CD4-positive, alpha-beta T cell (primary cell): ENCODE measurements around the gene PRKG1. TPM values are rescaled to one million over a fixed set of nuclear protein-coding genes. Genes with fewer than 3 reads are reported as not detected.

Experiments
- ATAC-seq: fragments of 200-7000 bp; cut with Tn5 transposase; one replicate; pipeline ENCODE4 v1.10.0; 2022; ENCODE audit warnings: mild to moderate bottlenecking; ENCODE audit not compliant: poor library complexity
- CTCF ChIA-PET: fragments of 350-600 bp; sonication (Branson Sonifier 250); formaldehyde crosslinking; loops from one replicate; lab custom pipeline; 2021; ENCODE audit warnings: antibody characterized with exemption, inconsistent platforms; lab: Charles Lee
- POLR2A ChIA-PET: fragments of 350-600 bp; sonication (Branson Sonifier 250); formaldehyde crosslinking; loops from one replicate; lab custom pipeline; 2021; ENCODE audit warnings: antibody characterized with exemption, inconsistent platforms; lab: Charles Lee
- DNase-seq, 14 experiments: peaks; one replicate each; pipeline ENCODE4 v3.0.0-alpha.2; 2013 to 2020; ENCODE audit warnings: mixed read lengths in 2 of 14
- H3K27ac ChIP-seq, 2 donors: one replicate each; pipeline versions ENCODE4 v1.5.1 to v1.7.0; 2013; ENCODE audit warnings: low read length in 2 of 2, low read depth in 1 of 2, mild to moderate bottlenecking in 1 of 2
- H3K27me3 ChIP-seq, 2 experiments: 1 replicate in 1 of 2; 2 replicates in 1 of 2; pipeline versions ENCODE4 v1.6.1 to v1.7.0; 2013; ENCODE audit warnings: low read length in 2 of 2, control low read depth in 1 of 2, mild to moderate bottlenecking in 1 of 2, moderate library complexity in 1 of 2; ENCODE audit not compliant: insufficient read depth in 2 of 2, control insufficient read depth in 1 of 2
- H3K36me3 ChIP-seq: one replicate; pipeline ENCODE4 v1.6.1; 2013; ENCODE audit warnings: low read length, control low read depth; ENCODE audit not compliant: insufficient read depth
- H3K4me1 ChIP-seq: one replicate; pipeline ENCODE4 v1.6.1; 2013; ENCODE audit warnings: low read length, control low read depth; ENCODE audit not compliant: insufficient read depth
- H3K4me3 ChIP-seq: one replicate; pipeline ENCODE4 v1.5.1; 2013; ENCODE audit warnings: mild to moderate bottlenecking, low read length, moderate library complexity
- H3K9me3 ChIP-seq, 2 experiments: 1 replicate in 1 of 2; 2 replicates in 1 of 2; pipeline versions ENCODE4 v1.6.1 to v1.7.0; 2013; ENCODE audit warnings: low read length in 2 of 2, mild to moderate bottlenecking in 2 of 2, control low read depth in 1 of 2, moderate library complexity in 1 of 2; ENCODE audit not compliant: control insufficient read depth in 1 of 2, insufficient read depth in 1 of 2
- H3K27ac Mint-ChIP-seq: one replicate; pipeline ENCODE4 v1.8.0; 2020; ENCODE audit warnings: mixed read lengths
- H3K27me3 Mint-ChIP-seq: one replicate; pipeline ENCODE4 v1.8.0; 2021; ENCODE audit warnings: mixed read lengths
- H3K36me3 Mint-ChIP-seq: one replicate; pipeline ENCODE4 v1.8.0; 2021; ENCODE audit warnings: low read depth, mixed read lengths
- H3K4me1 Mint-ChIP-seq: one replicate; pipeline ENCODE4 v1.8.0; 2021; ENCODE audit warnings: low read depth, mixed read lengths
- H3K4me3 Mint-ChIP-seq: one replicate; pipeline ENCODE4 v1.8.0; 2020; ENCODE audit warnings: mild to moderate bottlenecking, mixed read lengths
- H3K9me3 Mint-ChIP-seq: one replicate; pipeline ENCODE4 v1.8.0; 2020; ENCODE audit warnings: mixed read lengths
- intact Hi-C, 2 experiments: fragments of 100-400 bp; cut with DNase I in 1 of 2; cut with micrococcal nuclease in 1 of 2; formaldehyde crosslinking; loops; one replicate each; pipeline versions ENCODE4 v1.15.1 to v1.9.0; 2023 to 2025; cut with DNase I, micrococcal nuclease
- total RNA-seq, 174 experiments: library from RNA in 2 of 174; stranded (reverse) in 2 of 174; gene quantifications; one replicate each; pipeline ENCODE4 v1.2.3 and lab custom pipeline; 2021 to 2026
- TF ChIP-seq, protein P1 (sequence below): fragments of 200-600 bp; IDR thresholded peaks from one replicate; pipeline ENCODE4 v1.8.0; 2022; ENCODE audit warnings: antibody characterized with exemption, mild to moderate bottlenecking

The PRKG1 gene
- total RNA-seq, 2 experiments from 2014 or later, result 0.31 TPM; not detected in 1

DNA sequence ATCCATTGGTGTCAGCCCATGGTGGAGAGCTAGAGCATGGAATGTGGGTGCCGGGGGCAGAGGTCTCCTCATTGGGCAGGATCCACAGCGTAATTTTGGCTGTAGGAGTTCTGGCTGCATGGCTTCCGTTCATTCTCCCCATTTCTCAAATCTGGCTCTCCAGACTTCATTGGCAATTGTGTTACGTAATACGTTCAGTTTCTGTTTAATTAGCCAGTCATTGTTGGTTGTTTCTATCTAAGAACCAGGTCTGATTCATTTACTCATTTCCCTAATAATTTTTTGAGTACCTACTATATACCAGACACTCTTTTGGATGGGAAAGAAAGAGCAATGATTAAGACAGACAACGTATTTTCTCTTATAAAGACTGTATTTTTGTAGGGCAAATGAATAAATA lies 325.6 kb downstream of the PRKG1 start:
- TF ChIP-seq, protein P1, sequence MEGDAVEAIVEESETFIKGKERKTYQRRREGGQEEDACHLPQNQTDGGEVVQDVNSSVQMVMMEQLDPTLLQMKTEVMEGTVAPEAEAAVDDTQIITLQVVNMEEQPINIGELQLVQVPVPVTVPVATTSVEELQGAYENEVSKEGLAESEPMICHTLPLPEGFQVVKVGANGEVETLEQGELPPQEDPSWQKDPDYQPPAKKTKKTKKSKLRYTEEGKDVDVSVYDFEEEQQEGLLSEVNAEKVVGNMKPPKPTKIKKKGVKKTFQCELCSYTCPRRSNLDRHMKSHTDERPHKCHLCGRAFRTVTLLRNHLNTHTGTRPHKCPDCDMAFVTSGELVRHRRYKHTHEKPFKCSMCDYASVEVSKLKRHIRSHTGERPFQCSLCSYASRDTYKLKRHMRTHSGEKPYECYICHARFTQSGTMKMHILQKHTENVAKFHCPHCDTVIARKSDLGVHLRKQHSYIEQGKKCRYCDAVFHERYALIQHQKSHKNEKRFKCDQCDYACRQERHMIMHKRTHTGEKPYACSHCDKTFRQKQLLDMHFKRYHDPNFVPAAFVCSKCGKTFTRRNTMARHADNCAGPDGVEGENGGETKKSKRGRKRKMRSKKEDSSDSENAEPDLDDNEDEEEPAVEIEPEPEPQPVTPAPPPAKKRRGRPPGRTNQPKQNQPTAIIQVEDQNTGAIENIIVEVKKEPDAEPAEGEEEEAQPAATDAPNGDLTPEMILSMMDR, result no peak
- CTCF ChIA-PET, result no interaction called here
- no peak for DNase-seq
- Histone ChIP-seq H3K27me3 (no peaks in the 10 kb centered on the region), H3K9me3 (no peaks in the 10 kb centered on the region), H3K36me3 (no peaks in the 10 kb centered on the region), H3K4me3 (no peak overlapping the region), H3K27ac (no peak overlapping the region), H3K4me1 (no peaks in the 10 kb centered on the region)
- ATAC-seq, result no peak
- no peak overlapping the region for H3K4me3 Mint-ChIP-seq
- no peaks in the 10 kb centered on the region for H3K27me3 Mint-ChIP-seq
- no peaks in the 10 kb centered on the region for H3K4me1 Mint-ChIP-seq
- intact Hi-C loops, result no loop called here
- H3K27ac Mint-ChIP-seq, result no peak overlapping the region
- H3K36me3 Mint-ChIP-seq, result no peaks in the 10 kb centered on the region
- H3K9me3 Mint-ChIP-seq, result no peaks in the 10 kb centered on the region
- POLR2A ChIA-PET, result no interaction called here

DNA sequence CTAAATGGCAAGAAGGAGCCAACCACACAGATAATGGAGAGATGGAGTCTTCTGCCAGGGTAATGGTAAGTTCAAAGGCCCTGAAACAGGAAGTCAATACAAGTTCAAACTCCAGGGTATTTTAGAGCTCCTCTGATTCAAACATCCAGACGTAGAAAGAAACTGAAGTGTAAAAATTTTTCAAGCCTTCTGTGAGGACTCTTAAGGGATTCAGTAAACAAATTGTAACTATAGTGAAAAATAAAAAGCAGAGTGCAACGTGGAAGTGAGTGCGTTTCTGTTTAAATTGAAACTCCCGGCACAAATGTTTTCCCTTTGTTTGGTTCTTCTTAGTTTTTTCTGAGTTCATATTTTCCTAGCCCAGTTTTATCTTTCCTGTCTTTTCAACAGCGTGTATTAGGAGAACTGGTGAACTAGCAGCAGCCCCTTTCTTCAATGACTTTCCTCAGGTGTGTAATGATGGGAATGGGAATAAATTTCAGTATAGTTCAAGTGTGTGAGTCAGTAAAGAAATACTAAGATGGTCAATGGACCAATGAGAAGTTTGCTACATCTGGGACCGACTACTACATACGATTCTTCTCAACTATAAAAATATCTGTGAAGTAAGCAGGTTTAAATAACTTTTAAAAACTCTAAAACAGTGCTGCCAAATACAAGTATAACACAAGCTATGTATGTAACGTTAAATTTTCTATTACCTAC lies 326.3 kb downstream of the PRKG1 start:
- Histone ChIP-seq H3K4me1 (no peaks in the 10 kb centered on the region), H3K9me3 (no peaks in the 10 kb centered on the region), H3K36me3 (no peaks in the 10 kb centered on the region), H3K4me3 (no peak overlapping the region), H3K27me3 (no peaks in the 10 kb centered on the region), H3K27ac (no peak overlapping the region)
- Mint-ChIP-seq H3K4me1 (no peaks in the 10 kb centered on the region), H3K27ac (no peak overlapping the region), H3K4me3 (no peak overlapping the region), H3K36me3 (no peaks in the 10 kb centered on the region), H3K27me3 (no peaks in the 10 kb centered on the region), H3K9me3 (no peaks in the 10 kb centered on the region)
- TF ChIP-seq, protein P1, result no peak
- ATAC-seq, result no peak
- intact Hi-C loops, result no loop called here
- POLR2A ChIA-PET, result no interaction called here
- CTCF ChIA-PET, result no interaction called here
- DNase-seq, result no peak

DNA sequence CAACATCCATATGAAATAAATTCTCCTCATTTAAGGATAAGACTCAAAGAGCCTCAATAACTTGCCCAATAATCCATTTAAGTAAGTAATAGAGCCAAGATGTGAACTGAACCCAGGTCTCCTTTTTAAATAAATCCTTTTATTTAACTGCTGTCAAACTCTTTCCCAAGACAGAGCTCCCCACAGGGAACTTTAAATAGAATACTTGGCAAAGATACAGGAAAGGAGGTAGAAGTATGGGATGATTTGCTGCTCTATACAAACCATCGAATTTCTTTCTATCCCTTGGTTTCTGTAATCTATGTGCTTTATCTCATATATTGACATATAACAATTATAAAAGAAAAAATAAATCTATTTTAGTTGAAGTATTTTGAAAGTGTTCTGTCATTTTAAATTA lies 329.2 kb downstream of the PRKG1 start:
- Histone ChIP-seq H3K27me3 (no peaks in the 10 kb centered on the region), H3K27ac (no peak overlapping the region), H3K9me3 (no peaks in the 10 kb centered on the region), H3K4me1 (no peaks in the 10 kb centered on the region), H3K4me3 (no peak overlapping the region), H3K36me3 (no peaks in the 10 kb centered on the region)
- ChIA-PET POLR2A (no interaction called here), CTCF (no interaction called here)
- Mint-ChIP-seq H3K4me3 (no peak overlapping the region), H3K9me3 (no peaks in the 10 kb centered on the region), H3K4me1 (no peaks in the 10 kb centered on the region), H3K27ac (no peak overlapping the region), H3K27me3 (no peaks in the 10 kb centered on the region), H3K36me3 (no peaks in the 10 kb centered on the region)
- ATAC-seq, result no peak
- intact Hi-C loops, result no loop called here
- TF ChIP-seq, protein P1, result no peak
- no peak for DNase-seq
